SK-N-MC (cell line): ENCODE data around the gene FURIN.

Source experiments
- DNase-seq: peaks from one replicate; pipeline ENCODE4 v3.0.0-alpha.2; 2011; ENCODE audit warnings: low read depth, low spot score
- H3K27ac ChIP-seq: fragments of 200-600 bp; sonication (generic); 2 replicates; pipeline ENCODE4 v1.5.1; 2016; ENCODE audit warnings: mixed run types
- H3K36me3 ChIP-seq: fragments of 200-600 bp; sonication (generic); 2 replicates; pipeline ENCODE4 v1.6.1; 2017; ENCODE audit warnings: antibody characterized with exemption, low read length, mixed read lengths; ENCODE audit not compliant: insufficient read depth
- H3K4me3 ChIP-seq: fragments of 200-600 bp; sonication (generic); 2 replicates; pipeline ENCODE4 v1.5.1; 2016
- H3K9ac ChIP-seq: fragments of 200-600 bp; sonication (generic); 2 replicates; pipeline ENCODE4 v1.8.0; 2017; ENCODE audit warnings: mixed run types, mixed read lengths; ENCODE audit not compliant: insufficient read length
- H3K9me3 ChIP-seq: fragments of 200-600 bp; sonication (generic); 2 replicates; pipeline ENCODE4 v1.6.1; 2017; ENCODE audit warnings: low read depth, mild to moderate bottlenecking, antibody characterized with exemption, low read length, moderate library complexity, mixed read lengths
- EZH2 ChIP-seq: fragments of 200-600 bp; sonication (generic); IDR thresholded peaks from one replicate; pipeline ENCODE4 v1.6.1; 2017; ENCODE audit warnings: antibody characterized with exemption
- FOXP2 ChIP-seq: optimal IDR thresholded peaks from 2 replicates; pipeline ENCODE3; 2011; ENCODE audit warnings: mild to moderate bottlenecking, moderate library complexity; ENCODE audit not compliant: insufficient read depth; ENCODE audit errors: extremely low read length, control extremely low read depth
- POLR2AphosphoS5 ChIP-seq: IDR thresholded peaks from 2 replicates; pipeline ENCODE4 v1.6.1; 2012; ENCODE audit warnings: mild to moderate bottlenecking, low read depth, low read length, borderline replicate concordance

The FURIN gene

DNA sequence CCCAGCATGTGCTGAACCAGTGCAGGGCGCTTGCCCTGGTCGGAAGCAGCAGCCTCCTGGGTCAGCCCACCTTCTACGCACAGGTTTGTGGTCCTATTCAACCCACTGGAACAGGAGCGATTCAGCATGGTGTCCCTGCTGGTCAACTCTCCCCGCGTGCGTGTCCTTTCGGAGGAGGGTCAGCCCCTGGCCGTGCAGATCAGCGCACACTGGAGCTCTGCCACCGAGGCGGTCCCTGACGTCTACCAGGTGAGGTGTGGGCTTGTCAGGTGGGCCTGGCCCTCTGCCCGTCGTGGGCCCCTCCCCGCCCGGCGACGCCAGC, 42.9 kb downstream of the FURIN start:
- Histone ChIP-seq H3K36me3 (peaks cover 73% of the 10 kb centered on the region), H3K4me3 (no peak overlapping the region), H3K9ac (no peak overlapping the region), H3K9me3 (no peaks in the 10 kb centered on the region), H3K27ac (no peak overlapping the region)
- DNase-seq, result no peak
- TF ChIP-seq FOXP2, result no peak
- TF ChIP-seq EZH2, result no peak
- TF ChIP-seq POLR2AphosphoS5, result no peak

DNA sequence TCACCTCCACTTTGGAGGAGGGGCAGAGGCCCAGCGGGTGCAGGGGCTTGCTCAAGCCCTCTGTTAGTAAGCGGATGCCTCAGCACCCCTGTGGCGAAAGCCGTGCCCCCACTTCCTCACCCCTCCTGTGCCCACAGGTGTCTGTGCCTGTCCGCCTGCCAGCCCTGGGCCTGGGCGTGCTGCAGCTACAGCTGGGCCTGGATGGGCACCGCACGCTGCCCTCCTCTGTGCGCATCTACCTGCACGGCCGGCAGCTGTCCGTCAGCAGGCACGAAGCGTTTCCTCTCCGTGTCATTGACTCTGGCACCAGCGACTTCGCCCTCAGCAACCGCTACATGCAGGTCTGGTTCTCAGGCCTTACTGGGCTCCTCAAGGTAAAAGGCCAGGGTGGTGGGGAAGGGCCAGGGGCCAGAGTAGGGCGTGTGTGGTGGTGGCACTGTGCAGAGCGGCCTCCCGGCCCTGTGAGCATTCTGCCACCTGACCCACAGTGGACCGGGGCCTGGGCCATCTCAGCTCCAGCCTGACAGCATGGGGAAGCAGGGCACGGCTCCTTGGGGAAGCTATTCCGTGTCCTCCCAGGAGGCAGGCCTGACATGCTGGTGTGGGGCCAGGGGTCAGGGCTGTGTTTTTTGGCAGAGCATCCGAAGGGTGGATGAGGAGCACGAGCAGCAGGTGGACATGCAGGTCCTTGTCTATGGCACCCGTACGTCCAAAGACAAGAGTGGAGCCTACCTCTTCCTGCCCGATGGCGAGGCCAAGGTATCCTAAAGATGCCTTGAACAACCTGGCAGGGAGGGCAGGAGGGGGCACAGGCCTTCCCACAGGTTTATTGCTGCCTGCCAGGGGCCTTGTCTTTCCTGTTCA, 43.8 kb downstream of the FURIN start:
- DNase-seq, result no peak
- Histone ChIP-seq H3K27ac (no peak overlapping the region), H3K9me3 (no peaks in the 10 kb centered on the region), H3K36me3 (peaks cover 73% of the 10 kb centered on the region; the same call in 1 of the 2 replicates), H3K9ac (no peak overlapping the region), H3K4me3 (no peak overlapping the region)
- no peak for TF ChIP-seq POLR2AphosphoS5
- no peak for TF ChIP-seq EZH2
- TF ChIP-seq FOXP2, result no peak

DNA sequence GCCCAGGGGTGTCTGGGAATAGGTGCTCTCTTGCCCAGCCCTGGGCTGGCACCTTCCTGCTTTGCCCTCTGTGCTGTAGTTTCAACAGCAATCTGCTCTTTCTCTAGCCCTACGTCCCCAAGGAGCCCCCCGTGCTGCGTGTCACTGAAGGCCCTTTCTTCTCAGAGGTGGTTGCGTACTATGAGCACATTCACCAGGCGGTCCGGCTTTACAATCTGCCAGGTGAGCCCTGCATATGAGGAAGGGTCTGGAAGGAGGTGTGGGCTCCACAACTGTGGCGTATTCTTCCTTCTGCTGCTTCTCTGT, 44.3 kb downstream of the FURIN start:
- no peak for DNase-seq
- H3K36me3 ChIP-seq, result peaks cover 72% of the 10 kb centered on the region; the same call in 1 of the 2 replicates
- H3K27ac ChIP-seq, result no peak overlapping the region
- H3K4me3 ChIP-seq, result no peak overlapping the region
- no peaks in the 10 kb centered on the region for H3K9me3 ChIP-seq
- TF ChIP-seq EZH2 (no peak), POLR2AphosphoS5 (no peak), FOXP2 (no peak)
- H3K9ac ChIP-seq, result no peak overlapping the region

DNA sequence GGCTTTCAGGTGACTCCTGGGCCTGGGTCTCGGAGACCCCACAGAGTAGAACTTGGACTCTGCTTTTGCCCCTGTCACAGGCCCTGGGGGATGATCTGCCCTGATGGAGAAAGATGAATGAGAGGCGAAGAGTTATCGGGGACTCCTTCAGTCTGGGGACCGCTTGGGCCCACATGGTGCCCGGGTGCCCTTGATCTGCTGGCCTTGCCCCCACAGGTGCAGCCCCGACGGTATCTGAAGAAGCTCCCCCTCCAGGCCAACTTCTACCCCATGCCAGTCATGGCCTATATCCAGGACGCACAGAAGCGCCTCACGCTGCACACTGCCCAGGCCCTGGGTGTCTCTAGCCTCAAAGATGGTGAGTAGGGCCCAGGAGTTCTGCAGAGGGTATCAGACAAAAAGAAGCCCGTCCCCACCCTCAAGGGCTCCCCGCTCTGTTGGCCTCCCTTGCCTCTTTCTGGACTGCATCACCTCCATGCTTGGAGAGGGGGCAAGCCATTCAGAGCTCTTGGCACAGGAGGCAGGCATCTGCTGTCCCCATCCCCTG, 45.1 kb downstream of the FURIN start:
- TF ChIP-seq POLR2AphosphoS5, result no peak
- TF ChIP-seq FOXP2, result no peak
- no peak for TF ChIP-seq EZH2
- no peak overlapping the region for H3K27ac ChIP-seq
- peaks cover 76% of the 10 kb centered on the region; the same call in 1 of the 2 replicates for H3K36me3 ChIP-seq
- DNase-seq, result no peak
- no peaks in the 10 kb centered on the region for H3K9me3 ChIP-seq
- H3K9ac ChIP-seq, result no peak overlapping the region
- H3K4me3 ChIP-seq, result no peak overlapping the region

DNA sequence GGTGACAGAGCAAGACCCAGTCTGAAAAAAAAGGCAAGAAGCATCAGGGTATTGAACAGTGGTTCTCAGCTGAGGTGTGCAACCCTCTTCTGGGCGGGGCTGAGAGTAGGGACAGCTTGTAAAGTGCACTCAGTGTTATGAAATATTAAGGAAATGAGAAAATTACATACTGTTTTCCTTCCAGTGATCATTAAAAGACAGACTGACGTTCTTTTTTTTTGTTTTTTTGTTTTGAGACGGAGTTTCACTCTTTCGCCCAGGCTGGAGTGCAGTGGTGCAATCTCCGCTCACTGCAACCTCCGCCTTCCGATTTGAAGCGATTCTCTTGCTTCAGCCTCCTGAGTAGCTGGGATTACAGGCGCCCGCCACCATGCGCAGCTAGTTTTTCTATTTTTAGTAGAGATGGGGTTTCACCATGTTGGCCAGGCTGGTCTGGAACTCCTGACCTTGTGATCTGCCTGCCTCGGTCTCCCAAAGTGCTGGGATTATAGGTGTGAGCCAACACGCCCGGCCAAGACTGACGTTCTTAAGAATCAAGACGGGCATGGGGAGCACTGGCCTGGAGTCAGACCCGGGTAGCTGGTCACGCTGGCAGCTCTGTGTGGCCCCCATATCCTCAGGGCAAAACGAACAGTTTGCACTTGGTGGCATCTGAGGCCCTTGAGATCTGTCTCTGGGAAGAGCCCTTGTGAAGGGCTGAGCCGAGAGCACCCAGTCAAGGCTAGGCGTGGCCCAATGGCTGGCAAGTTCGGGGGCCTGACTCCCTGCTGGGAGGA, 46.1 kb downstream of the FURIN start:
- Histone ChIP-seq H3K36me3 (peaks cover 77% of the 10 kb centered on the region; the same call in 1 of the 2 replicates), H3K9me3 (no peaks in the 10 kb centered on the region), H3K9ac (no peak overlapping the region), H3K27ac (no peak overlapping the region), H3K4me3 (no peak overlapping the region)
- TF ChIP-seq EZH2, result no peak
- no peak for TF ChIP-seq FOXP2
- TF ChIP-seq POLR2AphosphoS5, result no peak
- DNase-seq, result no peak

DNA sequence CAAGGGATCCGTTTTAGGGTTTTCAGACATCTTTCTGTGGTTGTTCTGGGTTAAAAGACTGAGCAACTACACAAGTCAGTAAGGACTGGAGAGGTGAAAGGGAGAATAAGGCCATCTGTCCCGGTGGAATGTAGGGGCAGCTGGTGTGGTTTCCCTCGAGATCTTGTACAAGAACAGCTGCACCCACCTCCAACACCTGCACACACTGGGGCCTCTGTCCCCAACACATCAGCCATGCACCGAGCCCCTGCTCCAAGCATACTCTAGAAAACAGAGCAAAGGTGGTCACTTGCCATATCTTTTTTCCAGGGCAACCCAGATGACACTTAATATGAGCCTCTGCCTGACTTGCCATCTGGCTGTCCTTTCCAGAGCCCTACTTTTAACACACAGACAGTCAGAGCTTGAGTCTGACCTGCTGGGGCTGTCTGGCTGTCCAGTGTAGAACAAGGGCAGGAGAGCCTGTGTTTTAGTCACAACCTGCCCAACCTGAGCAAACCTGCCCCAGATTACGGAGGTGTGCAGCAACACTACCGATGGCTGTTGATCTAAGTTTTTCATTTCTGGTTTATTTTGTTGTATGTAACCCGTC, 46.9 kb downstream of the FURIN start:
- DNase-seq, result no peak
- H3K9ac ChIP-seq, result no peak overlapping the region
- peaks cover 85% of the 10 kb centered on the region; the same call in 1 of the 2 replicates for H3K36me3 ChIP-seq
- H3K27ac ChIP-seq, result no peak overlapping the region
- TF ChIP-seq FOXP2, result no peak
- no peaks in the 10 kb centered on the region for H3K9me3 ChIP-seq
- H3K4me3 ChIP-seq, result no peak overlapping the region

DNA sequence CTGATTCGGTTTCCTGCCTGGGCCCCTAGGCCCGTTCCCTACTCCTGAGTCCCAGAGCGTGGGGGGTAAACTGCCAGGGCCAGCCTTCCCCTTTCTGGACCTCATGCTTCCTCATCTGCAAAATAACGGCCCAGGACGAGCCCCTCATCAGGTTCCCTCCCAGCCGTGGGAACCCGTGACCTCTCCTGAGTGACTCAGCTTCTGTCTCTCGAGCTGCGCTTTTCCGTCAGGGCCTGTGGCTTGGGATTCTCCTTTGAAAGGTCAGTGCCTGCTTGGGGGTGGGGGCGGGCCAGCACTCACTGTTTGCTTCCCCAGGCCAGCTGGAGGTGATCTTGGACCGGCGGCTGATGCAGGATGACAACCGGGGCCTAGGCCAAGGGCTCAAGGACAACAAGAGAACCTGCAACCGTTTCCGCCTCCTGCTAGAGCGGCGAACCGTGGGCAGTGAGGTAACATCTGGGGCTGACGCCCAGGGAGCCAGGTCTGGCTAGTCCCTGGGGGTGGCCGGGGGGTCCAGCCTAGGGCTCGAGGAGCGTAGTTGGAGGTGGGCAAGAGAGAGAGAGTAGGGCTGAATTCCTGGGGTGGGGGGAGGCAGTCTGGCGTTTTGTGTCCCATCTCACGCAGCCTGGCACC, 47.5 kb downstream of the FURIN start:
- TF ChIP-seq POLR2AphosphoS5 (no peak), FOXP2 (no peak), EZH2 (no peak)
- H3K4me3 ChIP-seq, result no peak overlapping the region
- no peak for DNase-seq
- no peak overlapping the region for H3K9ac ChIP-seq
- no peak overlapping the region for H3K27ac ChIP-seq
- H3K36me3 ChIP-seq, result peaks cover 85% of the 10 kb centered on the region; the same call in 1 of the 2 replicates
- no peaks in the 10 kb centered on the region for H3K9me3 ChIP-seq

DNA sequence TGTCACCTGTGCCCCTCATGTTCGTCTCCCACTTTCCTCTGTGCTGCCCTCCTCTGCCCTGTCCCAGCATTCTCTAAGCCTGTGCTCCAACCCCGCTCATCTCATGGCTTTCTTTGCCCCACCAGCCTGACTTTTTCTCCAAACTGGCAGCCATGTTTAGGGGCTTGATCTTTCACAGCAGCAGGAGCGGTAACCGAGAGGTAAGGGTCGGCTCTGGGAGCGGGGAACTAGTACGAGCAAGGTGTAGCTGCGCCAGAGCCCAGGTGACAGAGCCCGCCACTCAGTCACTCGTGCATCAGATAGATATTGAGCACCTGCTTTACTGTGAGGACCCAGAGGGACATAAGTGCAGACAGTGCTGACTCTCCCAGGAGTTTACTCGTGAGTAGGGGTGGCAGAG, 48.1 kb downstream of the FURIN start:
- DNase-seq, result no peak
- Histone ChIP-seq H3K27ac (no peak overlapping the region), H3K9me3 (no peaks in the 10 kb centered on the region), H3K9ac (no peak overlapping the region), H3K36me3 (peaks cover 85% of the 10 kb centered on the region; the same call in 1 of the 2 replicates), H3K4me3 (no peak overlapping the region)
- no peak for TF ChIP-seq EZH2
